ENCODE measurements around the gene RHAG.

Gene RHAG

GRCh38 chr6:49637350-49637731 lies 702 bp upstream of the RHAG start (continued):
- TF ChIP-seq ZSCAN16 (tag by site-specific recombination; IDR thresholded peaks at IDR 0.05) (no peak), ZNF747 (tag by site-specific recombination; IDR thresholded peaks at IDR 0.05) (no peak), ZNF785 (tag by site-specific recombination; IDR thresholded peaks at IDR 0.05) (no peak), ZNF324 (tag by site-specific recombination; IDR thresholded peaks at IDR 0.05) (no peak), ZNF280C (tag by site-specific recombination; IDR thresholded peaks at IDR 0.05) (no peak)

- H3K36me3 ChIP-seq (ENCODE audit: control insufficient read depth in 2 of 2, insufficient read depth in 1 of 2, low read length in 2 of 2) = no peaks in the 10 kb centered on the region
- H3K9me3 ChIP-seq (ENCODE audit: control insufficient read depth, insufficient read depth, low read depth, low read length) = no peaks in the 10 kb centered on the region
- no peak overlapping the region for H3K27ac ChIP-seq (ENCODE audit: extremely low read depth, low read depth, low read length)
- H3K4me1 ChIP-seq (ENCODE audit: control insufficient read depth, insufficient read depth, low read length) = no peaks in the 10 kb centered on the region
- H3K4me3 ChIP-seq (ENCODE audit: low read depth, low read length) = no peak overlapping the region
- ChIA-PET POLR2A (no interaction called here), CTCF (interaction anchor here (0.6 to 0.9 kb wide), 3 partner anchors 27 to 1826 kb away, joined by 3 read pairs; no protein-coding TSS in a partner anchor)
- no peak for TF ChIP-seq ZNF544 (tag by site-specific recombination; IDR thresholded peaks at IDR 0.05)
- TF ChIP-seq GLI4 (tag by site-specific recombination; IDR thresholded peaks at IDR 0.05) = no peak
- no peak for TF ChIP-seq ZNF148 (tag by site-specific recombination; IDR thresholded peaks at IDR 0.05; ENCODE audit: borderline replicate concordance)
- TF ChIP-seq ZBTB44 (tag by site-specific recombination; IDR thresholded peaks at IDR 0.05) = no peak
- TF ChIP-seq ZNF362 (tag by site-specific recombination; IDR thresholded peaks at IDR 0.05) = no peak
- TF ChIP-seq ZNF621 (tag by site-specific recombination; IDR thresholded peaks at IDR 0.05) = no peak
- TF ChIP-seq ZNF274 (IDR thresholded peaks at IDR 0.05; ENCODE audit: low read length) = no peak
- no peak for TF ChIP-seq ZNF274 (tag by site-specific recombination; IDR thresholded peaks at IDR 0.05; ENCODE audit: borderline replicate concordance)
- no peak for TF ChIP-seq ZNF747 (tag by site-specific recombination; IDR thresholded peaks at IDR 0.05)
- no peak for TF ChIP-seq ZNF140 (tag by site-specific recombination; IDR thresholded peaks at IDR 0.05)
- no peak for TF ChIP-seq ZNF18 (tag by site-specific recombination; IDR thresholded peaks at IDR 0.05)
- no peak for TF ChIP-seq ZNF394 (tag by site-specific recombination; IDR thresholded peaks at IDR 0.05; ENCODE audit: borderline replicate concordance)
- no peak for TF ChIP-seq SP3 (tag by site-specific recombination; IDR thresholded peaks at IDR 0.05)
- TF ChIP-seq ZNF785 (tag by site-specific recombination; IDR thresholded peaks at IDR 0.05) = no peak
- TF ChIP-seq ZNF518A (tag by site-specific recombination; conservative IDR thresholded peaks at IDR 0.05; ENCODE audit: low read depth) = no peak
Measured at GRCh38 chr6:49635978-49636712, 494 bp downstream of the RHAG start.

Data from HEK293 (cell line).